ENCODE data around the gene CPS1. TPM values are rescaled to one million over a fixed set of nuclear protein-coding genes. Genes with fewer than 3 reads are reported as not detected.

The CPS1 gene
- total and polyA plus RNA-seq, 2 of the 8 experiments (the other 6 are each of a cell fraction or from before 2014, with no cell fraction given): 7.9 to 15.7 TPM

GRCh38 chr2:210524533-210524932 is 31.9 kb upstream of the CPS1 start (continued):
- no peak for TF ChIP-seq NRF1 (IDR thresholded peaks at IDR 0.05; ENCODE audit: low read depth, low read length)
- no peak for TF ChIP-seq CTBP2 (IDR thresholded peaks at IDR 0.05; ENCODE audit: borderline replicate concordance, insufficient read depth, insufficient read length, low read length)
- TF ChIP-seq KDM4A (IDR thresholded peaks at IDR 0.05; ENCODE audit: low read depth, low read length, severe bottlenecking): no peak
- no peak for TF ChIP-seq TAF7 (optimal IDR thresholded peaks at IDR 0.05; ENCODE audit: borderline replicate concordance, low read depth, low read length)
- TF ChIP-seq HDAC6 (IDR thresholded peaks at IDR 0.05; ENCODE audit: low read depth, low read length): no peak
